ENCODE results near the gene OR3A1.

GRCh38 chr17:3282901-3283300 lies 15.3 kb downstream of the OR3A1 start:
- TF ChIP-seq CTCF (conservative IDR thresholded peaks at IDR 0.05; ENCODE audit: low read depth, low read length) = no peak
- no peak for TF ChIP-seq EZH2 (IDR thresholded peaks at IDR 0.05; ENCODE audit: borderline replicate concordance, low read depth, low read length, poor library complexity, severe bottlenecking)

All from A673 (cell line).